Ramos (cell line): Measurements from ENCODE around the gene WWTR1.

Experiments
- in situ Hi-C: fragments of 300-500 bp; cut with MboI; formaldehyde crosslinking; loops from one replicate; pipeline ENCODE4 v1.14.3; 2022; ENCODE audit warnings: low sequenced_read_pairs; ENCODE audit not compliant: unreplicated experiment

The WWTR1 gene

DNA sequence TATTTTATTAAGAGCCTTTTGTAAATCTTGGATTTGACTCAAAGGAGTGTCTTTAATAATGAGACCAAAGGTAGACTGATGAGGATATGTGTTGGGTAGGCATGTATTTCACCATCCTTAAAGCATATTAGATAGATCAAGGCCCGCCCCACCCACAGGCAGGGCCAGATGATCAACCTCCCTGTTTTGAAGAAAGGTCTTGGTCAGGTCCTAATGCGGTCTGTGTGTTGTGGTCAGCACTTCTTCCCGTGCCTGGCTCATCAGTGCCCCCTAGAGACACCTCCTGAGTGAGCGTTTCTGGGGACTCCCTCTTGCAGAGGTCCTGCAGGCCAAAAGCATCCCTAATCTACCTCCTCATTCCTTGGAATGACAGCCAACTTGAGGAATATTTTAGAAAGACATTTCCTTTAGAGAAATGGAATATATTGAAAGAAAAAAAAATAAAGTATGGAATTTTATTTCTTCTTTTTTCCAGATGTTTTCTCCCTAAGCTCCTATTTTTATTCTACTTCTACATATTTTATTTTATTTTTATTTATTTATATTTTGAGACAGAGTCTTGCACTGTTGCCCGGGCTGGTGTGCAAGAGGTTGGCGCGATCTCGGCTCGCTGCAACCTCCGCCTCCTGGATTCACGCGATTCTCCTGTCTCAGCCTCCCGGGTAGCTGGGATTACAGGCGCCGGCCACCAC lies 177.4 kb downstream of the WWTR1 start:
- in situ Hi-C loops = loop anchor here (10.0 to 25.0 kb wide), 2 partner anchors 368 to 526 kb away; no protein-coding TSS in a partner anchor

DNA sequence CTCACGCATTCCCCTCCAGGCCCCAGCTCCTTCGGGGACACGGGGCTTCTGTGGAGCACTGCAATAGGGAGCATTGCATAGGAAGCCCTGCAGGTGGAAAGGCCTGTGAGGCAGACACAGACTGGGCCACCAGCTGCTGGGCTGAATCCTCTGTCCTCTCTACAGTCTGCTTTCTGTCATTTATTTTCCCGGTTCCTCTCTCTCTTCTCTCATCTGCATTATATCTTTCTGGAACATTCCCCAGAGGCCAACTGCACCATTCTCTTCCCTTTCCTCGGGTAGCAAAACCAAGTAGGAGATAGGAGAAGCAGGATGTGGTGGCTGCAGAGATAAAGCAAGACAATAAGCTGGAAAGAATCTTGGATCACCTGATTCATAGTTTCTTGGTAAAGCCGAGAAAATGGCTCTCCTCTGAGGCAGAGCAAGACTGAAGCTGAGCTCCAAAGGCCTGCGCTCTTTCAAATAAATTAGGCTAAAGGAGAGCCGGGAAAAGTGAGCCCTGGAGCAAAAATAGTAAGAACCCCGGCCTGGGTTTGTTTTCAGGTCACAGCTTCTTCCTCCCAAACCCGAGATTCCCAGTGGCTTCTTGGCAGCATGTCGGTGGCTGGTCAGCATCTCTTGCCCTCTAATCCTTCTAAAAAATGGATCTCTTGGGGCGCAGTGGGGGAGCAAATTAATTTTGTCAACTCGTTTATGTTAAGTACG lies 178.1 kb downstream of the WWTR1 start:
- in situ Hi-C loops = loop anchor here (10.0 to 25.0 kb wide), 2 partner anchors 367 to 525 kb away; no protein-coding TSS in a partner anchor

DNA sequence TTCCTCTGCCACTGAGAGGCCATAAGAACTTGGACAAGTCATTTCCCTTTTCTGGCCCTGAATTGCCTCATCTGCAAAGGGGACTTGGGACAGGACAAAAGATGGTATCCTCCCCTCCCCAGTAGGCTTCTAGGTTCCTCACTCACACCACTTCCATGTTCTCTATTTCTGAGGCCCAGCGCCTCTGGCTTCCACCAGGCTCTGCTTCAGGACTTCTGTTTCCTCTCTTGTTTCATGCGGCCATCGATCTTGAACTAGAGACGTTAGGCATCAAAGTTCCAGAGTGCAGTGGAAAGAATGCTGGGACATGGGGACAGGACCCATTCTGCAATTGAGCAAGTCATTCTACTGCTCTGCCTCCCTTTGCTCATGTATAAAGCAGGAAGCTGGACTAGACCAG lies 181.6 kb downstream of the WWTR1 start:
- in situ Hi-C loops = loop anchor here (25.0 kb wide), 1 partner anchor 364 kb away; no protein-coding TSS in a partner anchor

DNA sequence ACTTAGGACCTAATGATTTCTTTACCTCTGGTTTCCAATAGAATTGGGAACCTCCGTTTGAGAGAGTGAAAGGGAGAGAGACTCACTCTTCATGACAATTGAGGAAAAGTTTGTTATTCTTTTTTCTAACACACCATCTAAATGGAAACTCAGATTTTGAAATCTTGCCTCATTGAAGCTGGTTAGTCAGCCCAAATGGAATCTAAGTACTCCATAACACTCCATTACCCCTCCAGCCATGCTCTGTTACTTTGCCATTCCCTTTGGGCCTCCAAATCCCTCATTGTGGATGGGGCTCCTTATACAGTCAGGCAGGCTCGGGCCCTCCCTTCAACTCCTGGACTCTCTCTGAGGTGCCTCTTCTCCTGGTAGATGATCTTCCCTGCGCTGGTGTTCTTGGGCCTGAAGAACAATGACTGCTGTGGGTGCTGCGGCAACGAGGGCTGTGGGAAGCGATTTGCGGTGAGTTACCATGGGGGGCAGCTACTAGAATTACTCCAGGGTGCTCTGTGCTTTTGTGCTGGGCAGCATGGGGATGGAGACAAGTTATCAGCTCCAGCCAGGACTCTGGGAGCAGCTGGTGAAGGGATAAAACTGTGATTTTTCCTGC lies 182.3 kb downstream of the WWTR1 start:
- in situ Hi-C loops = loop anchor here (25.0 kb wide), 1 partner anchor 363 kb away; no protein-coding TSS in a partner anchor

DNA sequence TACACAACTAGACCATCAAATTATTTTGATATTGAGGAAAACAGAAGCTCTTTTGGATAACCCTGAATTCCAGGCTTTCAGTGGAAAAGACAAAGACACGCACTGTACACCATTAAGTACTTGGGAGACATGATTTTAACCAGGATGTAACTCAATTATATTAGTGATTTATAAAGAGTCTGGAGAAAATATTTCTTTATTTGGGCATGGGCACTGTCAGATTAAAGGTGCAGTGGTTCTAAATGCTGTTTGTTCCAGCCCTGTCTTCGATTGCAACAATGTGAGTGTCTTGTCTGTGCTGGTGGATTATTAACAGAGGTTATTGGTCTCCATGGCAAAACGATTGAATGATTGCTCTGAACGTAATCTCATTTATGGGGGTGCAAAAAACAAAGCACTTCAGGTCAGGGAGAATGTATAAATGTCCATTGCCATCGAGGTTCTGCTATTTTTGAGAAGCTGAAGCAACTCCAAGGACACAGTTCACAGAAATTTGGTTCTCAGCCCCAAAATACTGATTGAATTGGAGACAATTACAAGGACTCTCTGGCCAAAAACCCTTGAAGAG lies 183.5 kb downstream of the WWTR1 start, which contains the start of gene TM4SF4:
TSS of gene TM4SF4 (plus strand) at position 448 of the 568 bp plus-strand sequence. CDS start 181 bp downstream, outside the sequence.
- in situ Hi-C loops = no loop called here

DNA sequence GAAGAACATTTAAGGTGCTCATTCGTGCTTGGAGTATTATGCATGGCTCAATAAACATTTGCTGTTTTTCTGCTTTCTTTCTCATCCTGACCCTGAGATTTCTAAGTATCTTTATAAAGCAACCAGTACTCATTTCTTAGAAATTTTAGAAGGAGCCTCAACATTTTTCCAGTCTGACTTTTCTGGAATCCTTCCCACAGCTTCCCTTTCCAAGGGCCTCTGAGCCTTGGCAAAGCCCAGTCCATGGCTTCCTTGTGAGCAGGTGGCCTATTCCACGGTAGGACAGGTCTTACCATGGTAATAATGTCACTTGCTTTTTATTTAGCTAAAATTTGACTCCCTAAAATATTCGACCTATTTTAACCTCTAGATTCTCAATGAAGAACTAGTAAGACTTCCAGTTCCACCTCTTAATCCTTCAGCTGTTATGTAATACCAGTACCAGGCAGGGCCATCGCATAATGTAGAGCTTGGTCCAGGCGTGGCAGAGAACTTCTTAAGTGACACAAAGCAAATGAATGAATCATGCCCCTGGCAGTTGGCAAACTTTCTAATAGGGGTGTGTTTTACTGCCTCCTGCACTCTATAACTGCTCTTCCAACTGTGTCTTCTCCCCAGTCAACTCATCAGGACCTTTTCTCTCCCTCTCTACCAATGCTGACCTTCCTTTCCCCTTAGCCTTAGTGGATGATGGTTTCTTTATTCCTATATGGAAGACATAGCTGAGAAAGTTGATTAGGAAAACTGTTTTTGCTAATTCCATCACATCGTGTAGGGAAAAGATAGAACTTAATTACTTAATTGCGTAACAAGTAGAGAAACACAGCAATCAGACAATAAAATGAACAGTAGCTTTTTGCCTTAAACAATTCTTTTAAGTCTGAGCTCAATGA lies 184.2 kb downstream of the WWTR1 start:
- in situ Hi-C loops = no loop called here

DNA sequence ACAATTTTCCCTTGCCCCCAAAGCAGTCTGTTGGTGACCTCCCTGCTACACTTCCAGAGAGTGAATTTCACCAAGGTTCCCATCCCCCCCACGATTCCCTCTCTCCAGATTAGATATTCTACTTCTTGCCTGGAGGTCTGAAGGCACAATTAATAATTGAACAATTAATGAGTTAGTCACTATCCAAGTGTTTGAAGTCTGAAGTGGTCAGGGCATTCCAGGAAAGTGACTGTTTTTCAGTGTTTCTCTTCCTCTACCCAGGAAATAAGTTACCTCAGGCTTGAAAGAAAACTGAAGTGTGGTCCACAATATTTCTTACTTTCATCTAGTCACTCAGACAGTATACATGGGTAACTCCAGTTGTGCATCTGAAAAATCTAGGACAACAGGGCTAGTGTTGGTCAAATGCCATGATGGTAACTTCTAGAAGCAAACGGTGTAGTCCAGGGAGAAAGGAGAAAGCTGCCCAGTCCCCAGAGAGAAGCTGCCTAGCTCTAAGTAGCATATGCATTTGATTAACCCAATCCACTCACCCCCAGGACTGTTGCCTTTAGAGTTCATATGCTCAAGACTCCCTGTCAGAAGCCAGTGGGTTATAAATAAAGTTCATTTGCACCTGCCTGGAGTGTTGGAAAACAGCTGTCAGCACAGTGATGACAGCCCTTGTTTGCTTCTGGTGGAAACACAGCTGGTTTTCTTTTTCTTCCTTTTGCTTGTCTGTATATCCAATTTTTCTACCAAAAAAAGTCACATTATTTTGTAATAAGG lies 185.6 kb downstream of the WWTR1 start:
- in situ Hi-C loops = no loop called here

DNA sequence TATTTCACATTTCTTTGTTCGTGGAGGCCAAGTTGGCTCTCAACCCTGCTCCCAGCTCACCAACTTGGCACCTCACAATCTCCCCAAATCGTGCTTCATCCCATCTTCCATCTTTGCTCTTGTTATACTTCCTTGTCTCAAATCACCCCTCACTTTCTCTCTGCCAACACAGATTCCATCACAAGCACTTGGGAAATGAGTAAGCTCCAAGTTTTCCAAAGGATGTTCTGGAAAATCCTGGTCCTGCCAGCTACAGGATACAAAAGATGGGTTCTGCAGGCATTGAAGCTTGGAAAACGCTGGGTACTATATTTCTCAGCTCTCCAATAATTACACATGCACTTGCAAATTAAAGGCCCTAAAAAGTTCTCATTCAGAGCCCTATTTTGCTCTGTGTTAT lies 187.4 kb downstream of the WWTR1 start:
- in situ Hi-C loops = no loop called here

DNA sequence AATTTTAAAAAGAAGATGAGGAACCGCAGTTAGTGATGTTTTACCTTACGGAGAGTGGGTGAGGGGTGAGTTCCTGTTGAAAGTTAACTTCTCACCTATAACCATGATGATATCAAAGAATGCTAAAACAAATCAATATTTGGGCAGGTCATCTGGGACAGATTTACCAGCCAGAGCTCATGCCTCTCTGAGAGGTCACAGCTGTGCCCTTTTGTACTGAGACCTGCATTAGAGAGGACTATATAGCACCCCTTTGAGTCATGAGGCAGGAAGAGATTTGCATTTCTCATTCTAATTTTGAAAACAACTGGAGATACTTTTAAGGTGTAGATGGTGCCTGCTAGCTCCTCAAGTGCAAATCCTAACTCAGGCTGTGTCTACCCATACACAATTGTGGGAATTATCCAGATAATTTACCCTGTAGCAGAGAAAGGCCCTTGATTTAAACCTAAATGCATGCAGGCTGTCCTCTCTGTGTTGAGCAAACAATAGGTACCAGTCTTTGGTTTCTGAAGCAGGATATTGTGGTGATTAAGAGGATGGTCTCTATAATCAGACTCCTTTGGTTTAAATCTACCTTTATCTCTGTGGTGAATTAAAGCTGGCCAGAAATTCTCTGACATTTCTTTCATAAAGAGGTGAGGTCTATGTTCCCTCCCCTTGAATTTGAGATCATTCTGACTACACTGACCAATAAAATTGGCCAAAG lies 189.2 kb downstream of the WWTR1 start:
- in situ Hi-C loops = no loop called here
